Stimulated activated naive CD4-positive, alpha-beta T cell treated with Interleukin-2 at 50 U/mL for 16 hours (primary cell): ENCODE results near the gene GPC5.

ENCODE experiments used
- DNase-seq: peaks from one replicate; lab custom pipeline; 2025; lab: John Stamatoyannopoulos, UW

Gene GPC5

DNA sequence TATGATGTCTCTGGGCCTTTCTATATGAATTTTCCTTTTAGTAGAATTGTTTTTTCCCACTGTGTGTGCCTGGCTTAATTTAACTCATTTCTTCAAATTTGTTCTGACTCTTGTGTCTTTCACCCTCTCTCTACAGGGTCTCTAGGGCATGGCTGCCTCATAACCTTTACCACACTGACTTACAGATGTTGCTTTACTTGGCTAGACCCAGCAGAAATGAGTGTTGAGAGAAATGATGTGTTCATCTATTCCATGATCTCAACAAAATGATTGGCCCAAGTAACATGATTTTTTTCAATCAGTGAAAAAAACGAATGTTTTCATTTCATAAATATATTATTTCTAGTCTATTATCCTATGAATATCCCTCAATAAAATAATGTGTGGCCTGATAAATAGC, 195.0 kb downstream of the GPC5 start:
- DNase-seq = no peak

DNA sequence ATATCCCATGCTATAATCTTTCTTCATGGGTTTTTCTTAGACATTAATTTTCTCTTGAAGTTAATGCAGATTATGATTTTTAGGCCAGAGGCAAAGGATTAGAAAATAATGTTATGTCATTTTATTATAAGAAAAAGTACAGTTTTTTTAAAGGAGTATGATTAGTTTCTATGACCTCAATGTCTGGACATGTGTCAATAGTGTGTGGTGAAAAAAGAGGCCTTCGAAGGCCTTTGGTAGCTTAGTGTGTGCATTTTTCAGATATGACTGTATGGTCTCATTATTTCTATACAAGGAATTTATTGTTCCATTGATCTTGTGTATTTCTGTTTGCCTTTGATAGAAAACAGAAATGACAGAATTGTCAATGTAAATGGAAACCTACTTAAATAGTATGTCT, 195.6 kb downstream of the GPC5 start:
- DNase-seq = no peak

- DNase-seq = no peak
Measured at GRCh38 chr13:91595677-91596076, 197.3 kb downstream of the GPC5 start.

GRCh38 chr13:91596842-91597241, 198.4 kb downstream of the GPC5 start:
- DNase-seq = no peak

- DNase-seq = no peak
Measured at GRCh38 chr13:91598655-91599054, 200.2 kb downstream of the GPC5 start.

DNA sequence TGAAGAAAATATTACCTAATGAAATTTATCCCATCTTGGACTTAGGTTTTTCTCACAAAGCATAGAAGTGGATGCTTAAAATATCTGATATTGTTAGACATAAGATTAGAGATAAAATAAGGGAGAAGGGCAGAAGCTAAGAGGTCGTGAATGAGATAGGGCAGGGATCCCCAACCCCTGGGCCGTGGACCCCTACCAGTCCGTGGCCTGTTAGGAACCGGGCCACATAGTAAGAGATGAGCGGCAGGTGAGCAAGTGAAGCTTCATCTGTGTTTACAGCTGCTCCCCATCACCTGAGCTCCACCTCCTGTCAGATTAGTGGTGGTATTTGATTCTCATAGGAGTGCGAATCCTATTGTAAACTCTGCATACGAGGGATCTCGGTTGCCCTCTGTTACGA, 202.9 kb downstream of the GPC5 start:
- no peak for DNase-seq

DNA sequence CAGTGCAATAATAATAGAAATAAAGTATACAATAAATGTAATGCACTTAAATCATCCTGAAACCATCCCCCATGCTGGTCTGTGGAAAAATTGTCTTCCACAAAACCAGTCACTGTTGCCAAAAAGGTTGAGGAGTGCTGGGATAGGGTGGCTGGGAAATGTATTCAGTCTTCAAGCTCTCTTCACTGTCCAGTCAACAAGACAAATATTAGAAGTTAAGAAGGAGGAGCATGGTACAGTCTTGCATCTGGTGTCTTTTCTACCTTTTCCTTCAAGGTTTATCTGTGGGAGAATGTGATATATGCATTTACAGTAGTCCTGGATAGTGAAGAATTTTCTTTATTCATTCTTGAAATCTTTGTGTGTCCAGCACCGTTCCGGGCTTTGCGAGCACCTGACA, 203.4 kb downstream of the GPC5 start:
- no peak for DNase-seq

GRCh38 chr13:91609353-91609752, 210.9 kb downstream of the GPC5 start:
- DNase-seq = no peak

DNA sequence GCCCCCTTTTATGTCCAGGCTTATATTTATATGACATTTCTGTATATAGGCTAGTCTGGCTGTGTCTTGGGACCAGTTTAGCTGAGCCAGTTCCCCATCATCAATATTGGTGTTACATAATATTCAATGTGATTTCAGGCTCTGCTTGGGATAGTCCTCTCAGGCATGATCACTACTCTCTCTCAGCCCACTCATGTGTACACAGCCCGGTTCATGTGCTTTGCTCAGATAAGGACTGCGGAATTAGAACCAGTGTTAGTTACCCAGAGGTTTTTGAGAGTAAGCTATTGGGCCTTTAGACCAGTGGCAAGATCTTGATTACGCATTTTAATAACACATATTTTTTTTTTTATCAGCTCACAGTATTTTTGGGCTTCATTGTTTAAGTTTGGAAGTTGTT, 219.9 kb downstream of the GPC5 start:
- DNase-seq = no peak

GRCh38 chr13:91620670-91621141, 222.3 kb downstream of the GPC5 start:
- DNase-seq = no peak

- no peak for DNase-seq
Measured at GRCh38 chr13:91621161-91621560, 222.7 kb downstream of the GPC5 start.

- DNase-seq = no peak
Measured at GRCh38 chr13:91621963-91622362, 223.5 kb downstream of the GPC5 start.

DNA sequence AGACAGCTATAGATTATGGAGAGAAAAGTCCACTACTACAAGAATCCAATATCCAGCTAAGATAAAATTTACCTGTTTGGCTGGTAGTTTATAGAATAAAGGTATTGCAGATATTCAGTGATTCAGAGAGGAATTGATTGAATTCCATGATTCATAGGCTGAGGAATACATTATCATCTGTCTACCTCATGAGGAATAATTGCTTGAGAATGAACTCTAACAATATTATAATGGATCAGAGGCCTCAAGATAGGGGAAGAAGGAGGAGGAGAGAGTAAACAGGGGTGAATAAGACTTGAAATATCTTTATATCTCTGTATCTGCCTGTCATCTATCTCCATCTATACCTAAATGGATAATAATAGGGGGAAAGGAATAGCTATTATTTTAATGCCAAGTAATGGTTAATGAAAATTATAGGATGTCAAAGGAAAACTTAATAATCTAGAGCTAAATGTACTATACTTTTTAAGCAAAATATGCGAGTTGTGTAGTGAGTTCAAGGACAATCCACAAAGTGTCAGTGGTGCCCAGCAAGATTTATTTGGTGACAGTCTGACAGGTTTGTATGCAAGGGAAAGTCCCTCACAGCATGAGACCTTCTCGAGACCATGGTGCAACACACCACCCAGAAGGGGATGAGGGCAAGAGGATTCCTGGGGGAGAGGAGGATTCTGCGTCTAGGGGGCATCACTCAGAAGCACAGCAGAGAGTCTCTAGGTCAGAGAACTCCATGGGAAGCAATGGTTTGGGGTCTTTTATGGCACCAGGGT, 224.5 kb downstream of the GPC5 start:
- no peak for DNase-seq

GRCh38 chr13:91627952-91628739, 229.7 kb downstream of the GPC5 start:
- DNase-seq = no peak

DNA sequence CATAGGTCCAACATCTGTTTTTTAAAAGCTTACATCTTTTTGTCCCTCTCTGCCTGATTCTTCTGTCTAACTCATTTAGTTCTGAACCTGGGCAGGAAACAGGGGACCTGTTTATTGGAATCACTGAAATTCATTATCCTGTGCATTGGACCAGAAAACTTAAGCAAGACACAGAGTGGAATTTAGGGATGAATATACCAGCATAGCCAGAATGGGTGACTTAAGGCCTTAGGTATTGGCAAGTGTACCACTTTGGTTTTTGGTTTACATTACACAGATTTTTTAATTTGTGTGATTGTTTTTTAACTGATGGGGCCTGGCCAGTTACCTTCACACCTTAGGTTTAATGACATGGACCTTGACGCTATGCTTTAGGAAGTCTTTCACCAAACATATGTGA, 232.5 kb downstream of the GPC5 start:
- DNase-seq = no peak

GRCh38 chr13:91632086-91632485, 233.7 kb downstream of the GPC5 start:
- no peak for DNase-seq

GRCh38 chr13:91639330-91639729, 240.9 kb downstream of the GPC5 start:
- no peak for DNase-seq

DNA sequence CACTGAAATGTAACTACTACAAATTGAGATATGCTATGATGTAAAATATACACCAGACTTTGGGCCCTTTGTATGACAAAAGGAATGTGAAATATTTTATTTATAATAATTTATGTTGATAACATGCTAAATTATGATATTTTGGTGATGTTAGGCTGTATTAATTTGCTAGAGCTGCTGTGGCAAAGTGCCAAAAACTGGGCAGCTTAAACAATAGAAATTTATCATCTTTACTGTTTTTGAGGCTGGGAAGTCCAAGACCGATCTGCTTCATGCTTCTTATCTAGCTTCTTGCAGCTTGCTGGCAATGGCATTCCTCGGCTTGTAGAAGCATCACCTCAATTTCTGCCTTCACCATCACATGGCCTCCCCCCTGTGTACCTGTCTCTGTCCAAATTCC, 245.0 kb downstream of the GPC5 start:
- DNase-seq = no peak

DNA sequence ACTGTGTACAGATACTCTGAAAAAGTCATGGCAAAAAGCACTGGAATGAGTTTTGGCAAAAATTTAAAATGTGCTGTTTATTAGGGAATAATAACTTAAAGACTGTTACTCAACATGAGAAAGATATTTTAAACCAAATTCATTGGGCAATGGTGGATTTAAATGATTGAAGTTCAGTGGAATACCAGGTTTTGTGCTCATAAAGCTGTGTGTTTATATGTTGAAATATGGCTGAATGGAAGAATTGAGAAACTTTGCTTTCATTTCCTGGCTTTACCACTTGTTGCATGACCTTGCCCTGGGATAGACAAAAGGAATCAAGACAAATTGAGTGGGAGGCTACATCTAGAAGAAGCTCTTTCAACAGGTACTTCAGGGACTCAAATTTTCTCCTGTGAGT, 246.4 kb downstream of the GPC5 start:
- DNase-seq = no peak

- DNase-seq = no peak
Measured at GRCh38 chr13:91647361-91647990, 249.1 kb downstream of the GPC5 start.

DNA sequence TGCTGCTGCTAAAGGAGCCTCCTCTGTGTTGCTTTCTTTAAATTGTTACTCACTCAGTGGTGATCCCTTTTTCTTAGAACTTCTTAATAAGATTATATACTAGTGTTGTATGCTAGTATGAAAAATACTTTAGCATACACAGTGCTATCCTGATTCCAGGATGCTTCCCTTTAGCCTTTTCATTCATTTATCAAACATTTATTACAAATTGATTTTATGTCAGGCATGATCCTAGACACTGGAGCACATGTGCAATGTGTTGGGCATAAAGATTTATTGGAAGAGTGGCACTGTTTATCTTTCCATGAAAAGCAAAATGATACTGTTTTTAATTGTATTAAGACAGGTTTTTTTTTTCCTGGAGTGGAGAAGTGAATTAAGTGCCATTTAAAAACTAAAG, 249.6 kb downstream of the GPC5 start:
- no peak for DNase-seq

DNA sequence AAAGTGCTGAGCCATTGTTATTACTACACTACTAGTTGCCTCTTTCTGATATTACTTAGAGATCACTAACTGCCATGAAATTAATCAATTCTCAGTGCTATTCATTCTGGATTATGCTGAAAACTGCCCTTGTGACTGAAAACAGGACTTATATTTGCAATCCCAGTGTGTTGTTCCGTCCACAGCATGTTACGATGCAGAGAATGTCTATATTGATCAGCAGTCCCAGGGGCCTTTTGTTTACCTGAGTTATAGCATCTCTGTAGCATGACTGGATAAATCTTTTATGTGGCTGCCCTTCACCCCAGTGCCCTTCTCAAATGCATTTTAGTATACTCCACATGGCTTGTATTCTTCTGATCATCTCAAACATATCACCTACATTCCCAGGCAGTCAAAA, 251.0 kb downstream of the GPC5 start:
- no peak for DNase-seq
